GM13976 (cell line): ENCODE data around the gene DUSP15.

Experiments
- DNase-seq: peaks from one replicate; pipeline ENCODE4 v3.0.0; 2012; ENCODE audit warnings: low spot score
- CTCF ChIP-seq: IDR thresholded peaks from 2 replicates; pipeline ENCODE4 v1.5.1; 2012; ENCODE audit warnings: borderline replicate concordance, mild to moderate bottlenecking; ENCODE audit not compliant: insufficient read depth; ENCODE audit errors: extremely low read depth, missing control alignments, control extremely low read depth
- in situ Hi-C: fragments of 300-500 bp; cut with MboI; formaldehyde crosslinking; loops from one replicate; pipeline ENCODE4 v1.12.0; 2022; ENCODE audit warnings: low sequenced_read_pairs, mixed read lengths, inconsistent platforms; ENCODE audit not compliant: unreplicated experiment

DUSP15 gene

GRCh38 chr20:31835977-31836852 lies 34.1 kb downstream of the DUSP15 start:
- DNase-seq, result peak; percentile 70
- no peak for TF ChIP-seq CTCF
- in situ Hi-C loops, result loop anchor here (10.0 to 25.0 kb wide), 2 partner anchors 189 to 826 kb away; partner anchors contain the start of gene C20orf203

GRCh38 chr20:31835554-31835953 lies 34.8 kb downstream of the DUSP15 start:
- TF ChIP-seq CTCF, result no peak
- in situ Hi-C loops, result loop anchor here (10.0 to 25.0 kb wide), 2 partner anchors 189 to 827 kb away; partner anchors contain the start of gene C20orf203
- no peak for DNase-seq

- in situ Hi-C loops, result loop anchor here (10.0 to 25.0 kb wide), 2 partner anchors 191 to 828 kb away; partner anchors contain the start of gene C20orf203
- no peak for DNase-seq
- TF ChIP-seq CTCF, result no peak
These were observed 36.3 kb downstream of the DUSP15 start for GRCh38 chr20:31833931-31834521.

- in situ Hi-C loops, result loop anchor here (10.0 to 25.0 kb wide), 2 partner anchors 191 to 829 kb away; partner anchors contain the start of gene C20orf203
- peak; percentile 87 for DNase-seq
- peak; percentile 80 for TF ChIP-seq CTCF
These were observed 37.0 kb downstream of the DUSP15 start for GRCh38 chr20:31833130-31833930.

- no peak for DNase-seq
- no peak for TF ChIP-seq CTCF
- in situ Hi-C loops, result loop anchor here (10.0 to 25.0 kb wide), 2 partner anchors 193 to 830 kb away; partner anchors contain the start of gene C20orf203
These were observed 38.5 kb downstream of the DUSP15 start for GRCh38 chr20:31831771-31832306.
